Neural cell (in vitro differentiated cells): ENCODE measurements around the gene METTL2B. TPM values are rescaled to one million over a fixed set of nuclear protein-coding genes. Genes with fewer than 3 reads are reported as not detected.
"Not testable (repeated sequence)": the region's sequence is repeated elsewhere in the genome, so short reads cannot be mapped to it uniquely, and the experiment has no call there.

ENCODE experiments used
- H2AFZ ChIP-seq: fragments of 200-600, 300-800 bp; sonication (generic), shearing (Covaris generic); 2 replicates; pipeline ENCODE4 v1.6.0; 2014; ENCODE audit warnings: low read depth, mild to moderate bottlenecking, antibody characterized with exemption, low read length, moderate library complexity
- H3F3A ChIP-seq: fragments of 200-600 bp; shearing (Covaris generic); 2 replicates; pipeline ENCODE4 v1.6.1; 2016; ENCODE audit warnings: mild to moderate bottlenecking, moderate library complexity, mixed read lengths, antibody characterized with exemption, low read length; ENCODE audit not compliant: insufficient read depth, poor library complexity, severe bottlenecking
- H3K27ac ChIP-seq: fragments of 200-600, 300-800 bp; sonication (generic), shearing (Covaris generic); 2 replicates; pipeline ENCODE4 v1.5.1; 2014; ENCODE audit warnings: mild to moderate bottlenecking, low read length, moderate library complexity
- H3K27me3 ChIP-seq: fragments of 300-800, 200-600 bp; sonication (generic), shearing (Covaris generic); 2 replicates; pipeline ENCODE4 v1.6.0; 2014; ENCODE audit warnings: mild to moderate bottlenecking, low read depth, low read length, moderate library complexity; ENCODE audit not compliant: insufficient read depth
- H3K36me3 ChIP-seq: fragments of 300-800, 200-600 bp; sonication (generic), shearing (Covaris generic); 2 replicates; pipeline ENCODE4 v1.5.1; 2014; ENCODE audit warnings: mild to moderate bottlenecking, antibody characterized with exemption, low read length, moderate library complexity; ENCODE audit not compliant: insufficient read depth
- H3K4me2 ChIP-seq: fragments of 300-800, 200-600 bp; sonication (generic), shearing (Covaris generic); 2 replicates; pipeline ENCODE4 v1.6.0; 2014; ENCODE audit warnings: mild to moderate bottlenecking, low read length
- H3K4me3 ChIP-seq: fragments of 300-800, 200-600 bp; sonication (generic), shearing (Covaris generic); 2 replicates; pipeline ENCODE4 v1.5.1; 2014; ENCODE audit warnings: mild to moderate bottlenecking, low read length, moderate library complexity
- H3K79me2 ChIP-seq: fragments of 200-600 bp; shearing (Covaris generic); replicated peaks from 2 replicates; pipeline ENCODE4 v1.6.0; 2014; ENCODE audit warnings: mild to moderate bottlenecking, low read length, moderate library complexity; ENCODE audit not compliant: insufficient read depth
- H3K9ac ChIP-seq: fragments of 300-800, 200-600 bp; sonication (generic), shearing (Covaris generic); 2 replicates; pipeline ENCODE4 v1.6.1; 2016; ENCODE audit warnings: mild to moderate bottlenecking, low read length, mixed read lengths
- H3K9me2 ChIP-seq: fragments of 200-600 bp; shearing (Covaris generic); 2 replicates; pipeline ENCODE4 v1.6.1; 2016; ENCODE audit warnings: mild to moderate bottlenecking, low read length, mixed read lengths; ENCODE audit not compliant: insufficient read depth
- H3K9me3 ChIP-seq: fragments of 200-600, 300-800 bp; sonication (generic), shearing (Covaris generic); 2 replicates; pipeline ENCODE4 v1.6.1; 2016; ENCODE audit warnings: mild to moderate bottlenecking, mixed run types, low read length, moderate library complexity, mixed read lengths
- H4K20me1 ChIP-seq: fragments of 200-600 bp; shearing (Covaris generic); 2 replicates; pipeline ENCODE4 v1.6.1; 2016; ENCODE audit warnings: mild to moderate bottlenecking, mixed run types; ENCODE audit not compliant: insufficient read depth
- CTCF ChIP-seq: fragments of 450-650 bp; IDR thresholded peaks from 2 replicates; pipeline ENCODE4 v1.5.1; 2014; ENCODE audit warnings: antibody characterized with exemption, mild to moderate bottlenecking, moderate library complexity; ENCODE audit not compliant: poor library complexity, severe bottlenecking
- MXI1 ChIP-seq: fragments of 450-650 bp; conservative IDR thresholded peaks from 2 replicates; pipeline ENCODE4 v1.6.1; 2014; ENCODE audit warnings: antibody characterized with exemption, mild to moderate bottlenecking; ENCODE audit not compliant: poor library complexity, severe bottlenecking
- POLR2AphosphoS5 ChIP-seq: IDR thresholded peaks from 2 replicates; pipeline ENCODE4 v1.6.1; 2012
- polyA plus RNA-seq: library from polyadenylated mRNA; depleted of rRNA; stranded (reverse); fragments of >200 nt; gene quantifications from 2 replicates; pipeline ENCODE4 v1.2.3, GENCODE V29; 2014
- TF ChIP-seq, protein P1 (sequence below): IDR thresholded peaks from 2 replicates; pipeline ENCODE4 v1.6.1; 2012; ENCODE audit warnings: borderline replicate concordance

The METTL2B gene
- polyA plus RNA-seq, 1 donor from 2014 or later: 43.0 TPM

- not testable (repeated sequence) for H3K27me3 ChIP-seq, H3K9me2 ChIP-seq, H3K9ac ChIP-seq, H2AFZ ChIP-seq, H4K20me1 ChIP-seq, H3K9me3 ChIP-seq, H3K36me3 ChIP-seq, H3K27ac ChIP-seq, H3K4me2 ChIP-seq, H3K4me3 ChIP-seq, H3F3A ChIP-seq
- H3K79me2 ChIP-seq: peaks cover 29% of the 10 kb centered on the region
- TF ChIP-seq CTCF: peak; percentile 43
These were observed 60.9 kb downstream of the METTL2B start for GRCh38 chr7:128537410-128537809.

DNA sequence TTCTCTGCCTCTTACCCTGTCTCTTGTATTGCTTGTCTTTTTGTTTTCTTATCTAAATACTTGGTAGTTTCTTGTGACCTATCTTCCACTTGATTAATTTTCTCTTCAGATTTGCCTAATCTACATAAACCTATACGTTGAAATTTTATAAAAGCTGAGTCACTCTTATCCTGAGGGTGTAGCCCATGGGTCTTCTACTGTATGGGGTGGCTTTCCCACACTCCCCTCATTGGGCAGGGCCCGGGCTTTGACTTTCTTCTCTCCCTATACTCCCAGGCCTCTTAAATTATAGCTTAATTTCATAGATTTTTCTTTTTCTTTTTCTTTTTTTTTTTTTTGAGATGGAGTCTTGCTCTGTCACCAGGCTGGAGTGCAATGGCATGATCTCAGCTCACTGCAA, 66.0 kb downstream of the METTL2B start:
- not testable (repeated sequence) for H3F3A ChIP-seq, H3K4me2 ChIP-seq, H4K20me1 ChIP-seq, H3K36me3 ChIP-seq, H3K9me2 ChIP-seq, H3K27me3 ChIP-seq, H3K4me3 ChIP-seq, H3K9me3 ChIP-seq, H2AFZ ChIP-seq, H3K79me2 ChIP-seq, H3K9ac ChIP-seq, H3K27ac ChIP-seq

- H3K36me3 ChIP-seq, H3K9me3 ChIP-seq, H4K20me1 ChIP-seq, H3K4me2 ChIP-seq, H3K9me2 ChIP-seq, H3K79me2 ChIP-seq, H3K27ac ChIP-seq, H3K27me3 ChIP-seq, H2AFZ ChIP-seq, H3K4me3 ChIP-seq, H3K9ac ChIP-seq, H3F3A ChIP-seq: not testable (repeated sequence)
These were observed 66.8 kb downstream of the METTL2B start for GRCh38 chr7:128543300-128543699.

DNA sequence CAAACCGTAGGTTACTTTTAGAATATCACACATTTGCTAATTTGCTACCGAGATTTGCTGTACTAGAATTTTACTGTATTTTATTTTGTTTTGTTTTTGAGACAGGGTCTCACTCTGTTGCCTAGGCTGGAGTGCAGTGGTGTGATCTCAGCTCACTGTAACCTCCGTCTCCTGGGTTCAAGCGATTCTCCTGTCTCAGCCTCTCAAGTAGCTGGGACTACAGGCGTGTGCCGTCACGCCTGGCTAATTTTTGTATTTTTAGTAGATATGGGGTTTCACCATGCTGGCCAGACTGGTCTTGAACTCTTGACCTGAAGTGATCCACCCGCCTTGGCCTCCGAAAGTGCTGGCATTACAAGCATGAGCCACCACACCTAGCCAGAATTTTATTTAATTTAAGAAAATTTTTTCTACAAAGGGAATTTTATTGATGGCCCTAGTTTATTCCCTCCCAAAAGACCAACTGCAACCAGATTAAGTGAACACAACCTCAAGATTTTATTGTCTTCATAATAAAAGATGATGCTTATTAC, 69.8 kb downstream of the METTL2B start:
- not testable (repeated sequence) for H3K27me3 ChIP-seq, H3K4me2 ChIP-seq, H4K20me1 ChIP-seq, H2AFZ ChIP-seq, H3K27ac ChIP-seq, H3K36me3 ChIP-seq, H3F3A ChIP-seq, H3K9me2 ChIP-seq, H3K9me3 ChIP-seq, H3K9ac ChIP-seq, H3K4me3 ChIP-seq, H3K79me2 ChIP-seq

GRCh38 chr7:128550920-128551319, 74.4 kb downstream of the METTL2B start:
- H3K27me3 ChIP-seq: no peaks in the 10 kb centered on the region
- H3K4me3 ChIP-seq: no peak overlapping the region
- H3K9me2 ChIP-seq: no peaks in the 10 kb centered on the region
- no peak overlapping the region for H3K4me2 ChIP-seq
- no peaks in the 10 kb centered on the region for H4K20me1 ChIP-seq
- no peaks in the 10 kb centered on the region for H3F3A ChIP-seq
- H3K9me3 ChIP-seq: no peaks in the 10 kb centered on the region
- peaks cover 4% of the 10 kb centered on the region for H3K79me2 ChIP-seq
- H3K27ac ChIP-seq: no peak overlapping the region
- no peaks in the 10 kb centered on the region for H3K36me3 ChIP-seq
- TF ChIP-seq, protein P1, sequence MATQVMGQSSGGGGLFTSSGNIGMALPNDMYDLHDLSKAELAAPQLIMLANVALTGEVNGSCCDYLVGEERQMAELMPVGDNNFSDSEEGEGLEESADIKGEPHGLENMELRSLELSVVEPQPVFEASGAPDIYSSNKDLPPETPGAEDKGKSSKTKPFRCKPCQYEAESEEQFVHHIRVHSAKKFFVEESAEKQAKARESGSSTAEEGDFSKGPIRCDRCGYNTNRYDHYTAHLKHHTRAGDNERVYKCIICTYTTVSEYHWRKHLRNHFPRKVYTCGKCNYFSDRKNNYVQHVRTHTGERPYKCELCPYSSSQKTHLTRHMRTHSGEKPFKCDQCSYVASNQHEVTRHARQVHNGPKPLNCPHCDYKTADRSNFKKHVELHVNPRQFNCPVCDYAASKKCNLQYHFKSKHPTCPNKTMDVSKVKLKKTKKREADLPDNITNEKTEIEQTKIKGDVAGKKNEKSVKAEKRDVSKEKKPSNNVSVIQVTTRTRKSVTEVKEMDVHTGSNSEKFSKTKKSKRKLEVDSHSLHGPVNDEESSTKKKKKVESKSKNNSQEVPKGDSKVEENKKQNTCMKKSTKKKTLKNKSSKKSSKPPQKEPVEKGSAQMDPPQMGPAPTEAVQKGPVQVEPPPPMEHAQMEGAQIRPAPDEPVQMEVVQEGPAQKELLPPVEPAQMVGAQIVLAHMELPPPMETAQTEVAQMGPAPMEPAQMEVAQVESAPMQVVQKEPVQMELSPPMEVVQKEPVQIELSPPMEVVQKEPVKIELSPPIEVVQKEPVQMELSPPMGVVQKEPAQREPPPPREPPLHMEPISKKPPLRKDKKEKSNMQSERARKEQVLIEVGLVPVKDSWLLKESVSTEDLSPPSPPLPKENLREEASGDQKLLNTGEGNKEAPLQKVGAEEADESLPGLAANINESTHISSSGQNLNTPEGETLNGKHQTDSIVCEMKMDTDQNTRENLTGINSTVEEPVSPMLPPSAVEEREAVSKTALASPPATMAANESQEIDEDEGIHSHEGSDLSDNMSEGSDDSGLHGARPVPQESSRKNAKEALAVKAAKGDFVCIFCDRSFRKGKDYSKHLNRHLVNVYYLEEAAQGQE: no peak
- TF ChIP-seq POLR2AphosphoS5 (no peak), MXI1 (no peak)
- no peak overlapping the region for H2AFZ ChIP-seq
- H3K9ac ChIP-seq: no peak overlapping the region

DNA sequence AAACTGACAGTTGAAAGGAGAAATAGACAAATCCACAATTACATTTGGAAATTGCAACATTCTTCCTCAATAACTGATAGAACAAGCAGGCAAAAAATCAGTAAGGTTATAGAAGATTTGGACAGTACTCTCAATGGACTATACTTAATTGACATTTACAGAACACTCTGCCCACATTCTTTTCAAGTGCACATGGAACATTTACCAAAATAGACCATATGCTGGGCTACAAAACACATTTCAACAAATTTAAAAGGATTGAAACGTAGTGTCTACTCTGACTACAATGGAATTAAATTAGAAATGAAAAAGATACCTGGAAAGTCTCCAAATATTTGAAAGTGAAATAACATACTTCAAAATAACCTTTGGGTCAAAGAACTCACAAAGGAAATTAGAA, 77.8 kb downstream of the METTL2B start:
- H3K9ac ChIP-seq, H2AFZ ChIP-seq, H3K9me3 ChIP-seq, H3K4me2 ChIP-seq, H3K36me3 ChIP-seq, H3K79me2 ChIP-seq, H3K27me3 ChIP-seq, H3K27ac ChIP-seq, H3K9me2 ChIP-seq, H4K20me1 ChIP-seq, H3K4me3 ChIP-seq, H3F3A ChIP-seq: not testable (repeated sequence)
